Brain microvascular endothelial cell (primary cell): ENCODE results near the gene GFOD2.

ENCODE experiments used
- DNase-seq: peaks from one replicate; pipeline ENCODE4 v3.0.0-alpha.2; 2020
- H3K27ac ChIP-seq: fragments of 250-450 bp; sonication (Bioruptor Pico); 2 replicates; pipeline ENCODE4 v1.5.1; 2020; ENCODE audit warnings: mild to moderate bottlenecking, moderate library complexity
- H3K27me3 ChIP-seq: fragments of 250-450 bp; sonication (Bioruptor Pico); replicated peaks from 2 replicates; pipeline ENCODE4 v1.5.1; 2020; ENCODE audit warnings: mild to moderate bottlenecking
- H3K36me3 ChIP-seq: fragments of 250-450 bp; sonication (Bioruptor Pico); replicated peaks from 2 replicates; pipeline ENCODE4 v1.5.1; 2020; ENCODE audit warnings: mild to moderate bottlenecking
- H3K4me3 ChIP-seq: 2 replicates; pipeline ENCODE4 v1.5.1; 2011; ENCODE audit warnings: low read depth, mild to moderate bottlenecking, control low read depth, low read length, moderate library complexity
- in situ Hi-C: cut with HindIII; loops from 2 replicates; pipeline ENCODE4 v1.10.0; 2017; ENCODE audit warnings: low sequenced_read_pairs, low pct_ligation_motif_present
- TF ChIP-seq, protein P1 (sequence below): IDR thresholded peaks from 2 replicates; pipeline ENCODE4 v1.5.1; 2011; ENCODE audit warnings: low read depth, mild to moderate bottlenecking, moderate library complexity, low read length, control low read depth, inconsistent platforms; ENCODE audit errors: missing control alignments

The GFOD2 gene

DNA sequence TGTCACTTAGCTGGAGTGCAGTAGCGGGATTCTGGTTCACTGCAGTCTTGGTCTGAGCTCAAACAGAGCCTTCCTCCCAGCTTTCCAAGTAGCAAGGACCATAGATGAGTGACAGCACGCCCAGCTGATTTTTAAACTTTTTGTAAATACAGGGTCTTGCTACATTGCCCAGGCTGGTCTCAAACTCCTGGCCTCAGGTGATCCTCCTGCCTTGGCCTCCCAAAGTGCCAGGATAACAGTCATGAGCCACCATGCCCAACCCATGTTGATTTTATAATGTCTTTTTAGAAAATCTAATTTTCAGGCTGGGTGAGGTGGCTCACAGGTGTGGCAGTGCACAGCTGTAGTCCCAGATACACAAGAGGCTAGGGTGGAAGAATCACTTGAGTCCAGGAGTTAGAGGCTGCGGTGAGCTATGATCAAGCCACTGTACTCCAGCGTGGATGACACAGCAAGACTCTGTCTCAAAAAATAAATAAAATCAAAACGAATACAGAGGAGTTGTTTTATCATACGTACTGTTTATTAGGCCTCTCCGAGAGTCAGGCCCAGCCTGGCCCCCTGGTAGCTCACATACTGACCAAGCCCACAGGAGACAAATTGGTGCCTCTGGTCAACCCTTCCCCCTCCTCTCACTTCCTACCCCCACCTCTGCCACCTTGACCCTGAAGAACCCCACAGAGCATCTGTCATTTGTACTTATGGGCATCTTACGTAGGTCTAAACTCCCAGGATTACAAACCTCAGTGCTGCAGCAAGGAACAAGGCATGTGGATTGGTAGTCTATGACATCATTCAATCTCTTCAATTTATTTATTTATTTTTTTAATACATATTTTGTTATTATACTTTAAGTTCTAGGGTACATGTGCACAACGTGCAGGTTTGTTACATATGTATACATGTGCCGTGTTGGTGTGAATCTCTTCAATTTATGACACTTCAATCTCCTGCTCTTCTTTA lies 38.9 kb downstream of the GFOD2 start:
- in situ Hi-C loops: no loop called here
- peaks cover 21% of the 10 kb centered on the region for H3K36me3 ChIP-seq
- TF ChIP-seq, protein P1, sequence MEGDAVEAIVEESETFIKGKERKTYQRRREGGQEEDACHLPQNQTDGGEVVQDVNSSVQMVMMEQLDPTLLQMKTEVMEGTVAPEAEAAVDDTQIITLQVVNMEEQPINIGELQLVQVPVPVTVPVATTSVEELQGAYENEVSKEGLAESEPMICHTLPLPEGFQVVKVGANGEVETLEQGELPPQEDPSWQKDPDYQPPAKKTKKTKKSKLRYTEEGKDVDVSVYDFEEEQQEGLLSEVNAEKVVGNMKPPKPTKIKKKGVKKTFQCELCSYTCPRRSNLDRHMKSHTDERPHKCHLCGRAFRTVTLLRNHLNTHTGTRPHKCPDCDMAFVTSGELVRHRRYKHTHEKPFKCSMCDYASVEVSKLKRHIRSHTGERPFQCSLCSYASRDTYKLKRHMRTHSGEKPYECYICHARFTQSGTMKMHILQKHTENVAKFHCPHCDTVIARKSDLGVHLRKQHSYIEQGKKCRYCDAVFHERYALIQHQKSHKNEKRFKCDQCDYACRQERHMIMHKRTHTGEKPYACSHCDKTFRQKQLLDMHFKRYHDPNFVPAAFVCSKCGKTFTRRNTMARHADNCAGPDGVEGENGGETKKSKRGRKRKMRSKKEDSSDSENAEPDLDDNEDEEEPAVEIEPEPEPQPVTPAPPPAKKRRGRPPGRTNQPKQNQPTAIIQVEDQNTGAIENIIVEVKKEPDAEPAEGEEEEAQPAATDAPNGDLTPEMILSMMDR: no peak

DNA sequence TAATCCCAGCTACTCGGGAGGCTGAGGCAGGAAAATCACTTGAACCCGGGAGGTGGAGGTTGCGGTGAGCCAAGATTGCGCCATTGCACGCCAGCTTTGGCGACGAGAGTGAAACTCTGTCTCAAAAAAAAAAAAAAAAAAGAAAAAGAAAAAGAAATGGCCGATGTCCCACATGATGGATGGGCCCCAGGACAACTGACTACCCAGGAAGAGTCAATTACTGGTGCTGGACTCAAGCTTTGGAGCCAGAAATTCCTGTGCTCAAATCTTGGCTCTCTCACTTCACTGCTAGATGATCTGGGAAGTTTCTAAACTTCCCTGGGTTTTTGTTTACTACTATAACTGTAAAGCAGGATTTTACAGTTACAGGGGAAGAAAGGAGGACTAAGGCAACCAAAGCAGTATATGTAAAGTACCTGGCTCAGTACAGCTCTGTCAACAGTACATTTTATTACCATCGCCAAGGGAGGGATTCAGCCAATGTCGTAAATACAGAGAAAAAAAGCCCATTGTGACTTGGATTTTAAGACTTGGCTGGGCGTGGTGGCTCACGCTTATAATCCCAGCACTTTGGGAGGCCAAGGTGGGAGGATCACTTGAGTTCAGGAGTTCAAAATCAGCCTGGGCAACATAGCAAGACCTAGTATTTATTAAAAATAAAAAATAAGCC lies 40.6 kb downstream of the GFOD2 start:
- in situ Hi-C loops: no loop called here
- TF ChIP-seq, protein P1: no peak
- Histone ChIP-seq H3K27ac (no peak overlapping the region), H3K27me3 (no peaks in the 10 kb centered on the region), H3K36me3 (peaks cover 24% of the 10 kb centered on the region), H3K4me3 (no peak overlapping the region)
- no peak for DNase-seq

More for the DNA sequence above, 38.9 kb downstream of the GFOD2 start:
- no peak overlapping the region for H3K27ac ChIP-seq
- no peaks in the 10 kb centered on the region for H3K27me3 ChIP-seq
- DNase-seq: no peak
- H3K4me3 ChIP-seq: no peak overlapping the region

DNA sequence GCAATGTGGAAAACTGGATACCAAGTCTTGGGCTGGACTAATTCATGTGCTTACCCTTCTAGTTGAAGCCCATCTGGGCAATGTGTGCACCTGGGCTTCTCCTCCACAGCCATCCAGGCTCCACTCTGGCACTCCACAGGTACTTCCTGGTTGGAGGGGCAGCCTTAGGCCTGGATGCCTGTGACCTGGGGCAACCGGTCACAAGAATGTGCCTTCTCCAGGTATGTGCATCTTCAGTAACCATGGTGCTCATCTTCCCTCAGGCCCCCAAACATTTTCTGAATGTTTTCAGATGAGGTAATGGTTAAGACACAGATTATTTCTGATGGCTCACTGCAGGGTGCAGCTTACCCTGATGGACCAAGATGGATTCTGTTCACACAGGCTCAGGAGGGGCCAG lies 41.4 kb downstream of the GFOD2 start:
- peaks cover 18% of the 10 kb centered on the region for H3K36me3 ChIP-seq
- TF ChIP-seq, protein P1: no peak
- in situ Hi-C loops: no loop called here
- H3K27ac ChIP-seq: no peak overlapping the region
- H3K4me3 ChIP-seq: no peak overlapping the region
- DNase-seq: no peak
- no peaks in the 10 kb centered on the region for H3K27me3 ChIP-seq

DNA sequence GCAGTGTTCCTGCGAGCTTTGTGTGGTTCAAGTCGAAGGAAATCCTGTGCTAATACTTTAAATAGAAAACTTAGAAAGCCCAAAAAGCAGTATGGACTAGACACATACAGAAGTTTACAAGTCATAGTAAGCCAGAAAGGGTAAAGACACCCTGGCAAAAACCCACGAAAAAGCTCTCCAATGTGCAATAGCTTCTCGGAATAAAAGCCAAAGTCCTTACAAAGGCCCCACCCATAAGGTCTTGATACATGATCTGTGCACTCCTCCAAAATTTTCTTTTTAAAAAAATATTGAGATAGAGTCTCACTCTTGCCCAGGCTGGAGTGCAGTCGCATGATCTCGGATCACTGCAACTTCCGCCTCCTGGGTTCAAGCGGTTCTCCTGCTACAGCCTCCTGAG lies 42.2 kb downstream of the GFOD2 start:
- DNase-seq: no peak
- in situ Hi-C loops: no loop called here

GRCh38 chr16:67676516-67676915 lies 42.6 kb downstream of the GFOD2 start:
- Histone ChIP-seq H3K27me3 (no peaks in the 10 kb centered on the region), H3K36me3 (peaks cover 18% of the 10 kb centered on the region), H3K4me3 (no peak overlapping the region), H3K27ac (no peak overlapping the region)
- no peak for DNase-seq
- in situ Hi-C loops: no loop called here
- TF ChIP-seq, protein P1: no peak

More for the DNA sequence above, 42.2 kb downstream of the GFOD2 start:
- H3K27me3 ChIP-seq: no peaks in the 10 kb centered on the region
- H3K36me3 ChIP-seq: peaks cover 18% of the 10 kb centered on the region
- TF ChIP-seq, protein P1: no peak
- no peak overlapping the region for H3K4me3 ChIP-seq
- H3K27ac ChIP-seq: no peak overlapping the region
